Natural killer cell (primary cell): ENCODE results near the gene NT5C2. TPM values are rescaled to one million over a fixed set of nuclear protein-coding genes. Genes with fewer than 3 reads are reported as not detected.

Experiments used
- ATAC-seq, 3 donors: fragments of 150-1000 bp in 2 of 3; fragments of 200-7000 bp in 1 of 3; cut with Tn5 transposase; 1 replicate in 1 of 3; 2 replicates in 2 of 3; pipeline ENCODE4 v1.10.0; 2021; ENCODE audit warnings: mild to moderate bottlenecking in 2 of 3, moderate library complexity in 2 of 3
- DNase-seq, 2 donors: peaks; one replicate each; pipeline versions ENCODE4 v3.0.0 to v3.0.0-alpha.2; 2013 to 2021; ENCODE audit warnings: mixed read lengths in 1 of 2
- H3K27ac ChIP-seq: one replicate; pipeline ENCODE4 v1.5.1; 2013; ENCODE audit warnings: mild to moderate bottlenecking, low read length
- H3K27me3 ChIP-seq: one replicate; pipeline ENCODE4 v1.6.1; 2013; ENCODE audit warnings: low read length; ENCODE audit not compliant: control insufficient read depth, insufficient read depth
- H3K36me3 ChIP-seq: one replicate; pipeline ENCODE4 v1.6.1; 2013; ENCODE audit warnings: low read length; ENCODE audit not compliant: control insufficient read depth, insufficient read depth
- H3K4me1 ChIP-seq: one replicate; pipeline ENCODE4 v1.6.1; 2013; ENCODE audit warnings: low read length; ENCODE audit not compliant: control insufficient read depth, insufficient read depth
- H3K4me3 ChIP-seq: one replicate; pipeline ENCODE4 v1.5.1; 2013; ENCODE audit warnings: low read length
- H3K9me3 ChIP-seq: one replicate; pipeline ENCODE4 v1.6.1; 2013; ENCODE audit warnings: low read length; ENCODE audit not compliant: control insufficient read depth, insufficient read depth
- H3K27ac Mint-ChIP-seq, 2 donors: one replicate each; pipeline ENCODE4 v1.8.0; 2022; ENCODE audit warnings: mild to moderate bottlenecking in 2 of 2, mixed read lengths in 2 of 2, moderate library complexity in 1 of 2
- H3K27me3 Mint-ChIP-seq, 2 donors: one replicate each; pipeline ENCODE4 v1.8.0; 2022; ENCODE audit warnings: low read depth in 2 of 2, mixed read lengths in 2 of 2
- H3K36me3 Mint-ChIP-seq: one replicate; pipeline ENCODE4 v1.8.0; 2022; ENCODE audit warnings: mixed read lengths
- H3K4me1 Mint-ChIP-seq, 2 donors: one replicate each; pipeline ENCODE4 v1.8.0; 2022; ENCODE audit warnings: mixed read lengths in 2 of 2
- H3K4me3 Mint-ChIP-seq: one replicate; pipeline ENCODE4 v1.8.0; 2022; ENCODE audit warnings: mild to moderate bottlenecking, moderate library complexity, mixed read lengths
- H3K9me3 Mint-ChIP-seq, 2 donors: one replicate each; pipeline ENCODE4 v1.8.0; 2022; ENCODE audit warnings: mixed read lengths in 2 of 2
- WGBS: methylation state at CpG from one replicate; pipeline ENCODE4 v1.1.7; 2013; ENCODE audit warnings: missing lambda C conversion rate; ENCODE audit not compliant: insufficient coverage; 5-methylcytosine and 5-hydroxymethylcytosine counted together
- intact Hi-C: fragments of 100-400 bp; cut with micrococcal nuclease; formaldehyde crosslinking; loops from one replicate; pipeline ENCODE4 v1.14.2; 2022
- total RNA-seq, 4 donors: library from RNA; stranded (reverse); fragments of 120-200 nt in 1 of 4; gene quantifications; one replicate each; pipeline versions ENCODE4 v1.2.3 to v1.2.4, GENCODE V29; 2013 to 2022
- TF ChIP-seq, protein P1 (sequence below): fragments of 200-600 bp; IDR thresholded peaks from one replicate; pipeline ENCODE4 v1.8.0; 2022; ENCODE audit warnings: antibody characterized with exemption

Gene NT5C2
- total RNA-seq, 3 donors from 2014 or later (not counting 1 experiment from before 2014, with no cell fraction given) = 84.4 to 110 (median 89.4) TPM

DNA sequence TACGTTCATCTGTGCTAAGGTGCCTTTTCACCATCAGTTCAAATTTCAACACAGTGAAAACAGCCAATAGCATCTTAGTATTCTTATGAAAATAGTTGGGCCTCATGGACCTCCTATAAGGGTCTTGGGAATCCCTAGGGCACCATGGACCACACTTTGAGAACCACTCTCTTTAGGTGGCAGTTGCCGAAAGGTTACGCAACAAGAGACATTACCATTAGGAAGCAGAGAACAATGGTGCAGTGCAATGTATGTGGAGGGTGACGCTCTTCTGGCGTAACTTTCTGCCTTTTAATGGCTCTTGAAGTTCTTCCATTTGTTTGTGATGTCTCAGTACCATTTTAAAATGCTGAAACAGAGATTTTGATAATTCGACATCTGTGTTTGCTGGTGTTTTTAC is 143.8 kb downstream of the NT5C2 start:
- peaks cover 15% of the 10 kb centered on the region for H3K4me1 ChIP-seq
- Mint-ChIP-seq H3K9me3 (no peaks in the 10 kb centered on the region), H3K27ac (no peak overlapping the region), H3K36me3 (no peaks in the 10 kb centered on the region), H3K27me3 (no peaks in the 10 kb centered on the region), H3K4me3 (no peak overlapping the region), H3K4me1 (peaks cover 15 to 16% of the 10 kb centered on the region in 2 donors)
- H3K27ac ChIP-seq = no peak overlapping the region
- ATAC-seq = no peak
- H3K27me3 ChIP-seq = no peaks in the 10 kb centered on the region
- H3K36me3 ChIP-seq = no peaks in the 10 kb centered on the region
- no peak for DNase-seq
- 95% methylated on average over 6 of the region's 6 CpGs for WGBS
- intact Hi-C loops = no loop called here
- TF ChIP-seq, protein P1, sequence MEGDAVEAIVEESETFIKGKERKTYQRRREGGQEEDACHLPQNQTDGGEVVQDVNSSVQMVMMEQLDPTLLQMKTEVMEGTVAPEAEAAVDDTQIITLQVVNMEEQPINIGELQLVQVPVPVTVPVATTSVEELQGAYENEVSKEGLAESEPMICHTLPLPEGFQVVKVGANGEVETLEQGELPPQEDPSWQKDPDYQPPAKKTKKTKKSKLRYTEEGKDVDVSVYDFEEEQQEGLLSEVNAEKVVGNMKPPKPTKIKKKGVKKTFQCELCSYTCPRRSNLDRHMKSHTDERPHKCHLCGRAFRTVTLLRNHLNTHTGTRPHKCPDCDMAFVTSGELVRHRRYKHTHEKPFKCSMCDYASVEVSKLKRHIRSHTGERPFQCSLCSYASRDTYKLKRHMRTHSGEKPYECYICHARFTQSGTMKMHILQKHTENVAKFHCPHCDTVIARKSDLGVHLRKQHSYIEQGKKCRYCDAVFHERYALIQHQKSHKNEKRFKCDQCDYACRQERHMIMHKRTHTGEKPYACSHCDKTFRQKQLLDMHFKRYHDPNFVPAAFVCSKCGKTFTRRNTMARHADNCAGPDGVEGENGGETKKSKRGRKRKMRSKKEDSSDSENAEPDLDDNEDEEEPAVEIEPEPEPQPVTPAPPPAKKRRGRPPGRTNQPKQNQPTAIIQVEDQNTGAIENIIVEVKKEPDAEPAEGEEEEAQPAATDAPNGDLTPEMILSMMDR = no peak
- no peak overlapping the region for H3K4me3 ChIP-seq
- H3K9me3 ChIP-seq = no peaks in the 10 kb centered on the region

DNA sequence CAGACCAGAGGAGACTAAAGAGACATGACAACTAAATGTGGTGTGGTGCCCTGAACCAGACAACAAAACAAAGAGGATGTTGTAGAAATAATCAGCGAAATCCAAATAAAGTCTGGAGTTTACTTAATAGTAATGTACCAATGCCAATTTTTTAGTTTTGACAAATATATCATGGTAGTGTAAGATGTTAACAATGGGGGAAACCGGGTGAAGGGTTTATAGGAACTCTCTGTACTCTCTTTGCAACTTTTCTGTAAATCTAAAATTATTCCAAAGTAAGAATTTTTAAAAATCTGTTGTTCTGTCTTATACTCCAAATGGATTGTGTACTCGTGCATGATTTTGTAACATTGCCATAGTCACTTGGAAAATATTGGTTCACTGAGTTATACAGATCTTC is 145.7 kb downstream of the NT5C2 start:
- intact Hi-C loops = no loop called here
- Mint-ChIP-seq H3K27ac (no peak overlapping the region), H3K4me3 (no peak overlapping the region), H3K9me3 (no peaks in the 10 kb centered on the region), H3K27me3 (no peaks in the 10 kb centered on the region), H3K4me1 (no peaks in the 10 kb centered on the region), H3K36me3 (no peaks in the 10 kb centered on the region)
- H3K9me3 ChIP-seq = no peaks in the 10 kb centered on the region
- no peaks in the 10 kb centered on the region for H3K36me3 ChIP-seq
- no peaks in the 10 kb centered on the region for H3K27me3 ChIP-seq
- TF ChIP-seq, protein P1 = no peak
- H3K27ac ChIP-seq = no peak overlapping the region
- DNase-seq (no peak), ATAC-seq (no peak)
- 90% methylated on average over 2 of the region's 3 CpGs for WGBS
- H3K4me3 ChIP-seq = no peak overlapping the region
- H3K4me1 ChIP-seq = no peaks in the 10 kb centered on the region

DNA sequence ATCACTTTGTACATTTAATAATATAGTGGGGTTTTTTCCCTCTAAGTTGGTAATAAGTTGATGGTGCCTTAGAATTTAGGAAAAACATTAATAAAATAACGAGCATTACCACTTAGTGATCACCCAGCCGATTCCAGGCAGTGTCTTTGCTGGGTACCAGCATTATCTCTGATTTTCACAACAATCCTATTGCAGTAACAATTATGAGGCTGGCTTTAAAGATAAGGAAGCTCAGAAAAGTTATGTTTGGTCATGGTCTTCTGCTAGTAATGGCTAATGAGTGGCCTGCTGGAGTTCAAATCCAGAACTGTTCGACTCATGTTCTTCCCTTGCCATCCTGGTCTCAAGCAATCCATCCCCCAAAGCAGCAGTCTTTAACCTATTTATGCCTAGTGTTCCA is 147.1 kb downstream of the NT5C2 start:
- intact Hi-C loops = no loop called here
- Mint-ChIP-seq H3K27ac (no peak overlapping the region), H3K27me3 (no peaks in the 10 kb centered on the region), H3K36me3 (no peaks in the 10 kb centered on the region), H3K4me1 (no peaks in the 10 kb centered on the region), H3K4me3 (no peak overlapping the region), H3K9me3 (no peaks in the 10 kb centered on the region)
- 100% methylated on average over 3 of the region's 3 CpGs for WGBS
- ATAC-seq = no peak
- H3K4me1 ChIP-seq = no peaks in the 10 kb centered on the region
- no peak for DNase-seq
- no peaks in the 10 kb centered on the region for H3K36me3 ChIP-seq
- no peaks in the 10 kb centered on the region for H3K27me3 ChIP-seq
- TF ChIP-seq, protein P1 = no peak
- no peaks in the 10 kb centered on the region for H3K9me3 ChIP-seq
- H3K27ac ChIP-seq = no peak overlapping the region
- no peak overlapping the region for H3K4me3 ChIP-seq

DNA sequence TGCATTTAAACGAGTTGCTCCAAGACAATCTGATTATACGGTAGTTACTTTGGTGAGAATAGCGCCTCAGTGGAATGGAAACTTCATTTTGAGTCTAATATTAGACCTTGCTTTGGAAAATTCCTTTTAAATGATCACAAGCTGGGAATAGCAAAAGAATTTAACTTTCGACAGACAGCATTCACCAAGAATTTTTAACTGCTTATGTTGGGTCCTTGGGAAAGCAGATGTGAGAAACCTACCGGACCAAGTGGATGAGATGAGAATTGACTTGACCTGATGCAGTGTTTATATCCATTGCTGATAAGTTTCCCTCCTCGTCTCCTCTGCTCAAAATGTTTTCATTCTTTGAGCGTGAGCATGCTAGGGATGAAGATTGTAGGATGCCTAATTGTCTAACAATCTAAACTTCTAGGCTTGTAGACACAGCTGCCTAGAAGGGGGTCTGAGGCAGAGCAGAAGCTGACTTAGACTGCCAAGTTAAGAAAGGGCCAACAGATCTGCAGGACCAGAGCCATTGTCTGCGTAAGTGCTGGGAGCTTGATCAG is 148.1 kb downstream of the NT5C2 start:
- Mint-ChIP-seq H3K27me3 (no peaks in the 10 kb centered on the region), H3K27ac (no peak overlapping the region), H3K36me3 (no peaks in the 10 kb centered on the region), H3K4me1 (no peaks in the 10 kb centered on the region), H3K9me3 (no peaks in the 10 kb centered on the region), H3K4me3 (no peak overlapping the region)
- DNase-seq (no peak), ATAC-seq (no peak)
- H3K27me3 ChIP-seq = no peaks in the 10 kb centered on the region
- no peaks in the 10 kb centered on the region for H3K4me1 ChIP-seq
- no peaks in the 10 kb centered on the region for H3K36me3 ChIP-seq
- no peaks in the 10 kb centered on the region for H3K9me3 ChIP-seq
- WGBS = 92% methylated on average over 8 of the region's 8 CpGs
- H3K4me3 ChIP-seq = no peak overlapping the region
- TF ChIP-seq, protein P1 = no peak
- H3K27ac ChIP-seq = no peak overlapping the region
- intact Hi-C loops = no loop called here
